T1000 (cell line): ENCODE data around the gene ENG.

Source experiments
- DNase-seq: peaks from one replicate; lab custom pipeline; 2025; ENCODE audit warnings: mixed read lengths; lab: John Stamatoyannopoulos, UW

Gene ENG

DNA sequence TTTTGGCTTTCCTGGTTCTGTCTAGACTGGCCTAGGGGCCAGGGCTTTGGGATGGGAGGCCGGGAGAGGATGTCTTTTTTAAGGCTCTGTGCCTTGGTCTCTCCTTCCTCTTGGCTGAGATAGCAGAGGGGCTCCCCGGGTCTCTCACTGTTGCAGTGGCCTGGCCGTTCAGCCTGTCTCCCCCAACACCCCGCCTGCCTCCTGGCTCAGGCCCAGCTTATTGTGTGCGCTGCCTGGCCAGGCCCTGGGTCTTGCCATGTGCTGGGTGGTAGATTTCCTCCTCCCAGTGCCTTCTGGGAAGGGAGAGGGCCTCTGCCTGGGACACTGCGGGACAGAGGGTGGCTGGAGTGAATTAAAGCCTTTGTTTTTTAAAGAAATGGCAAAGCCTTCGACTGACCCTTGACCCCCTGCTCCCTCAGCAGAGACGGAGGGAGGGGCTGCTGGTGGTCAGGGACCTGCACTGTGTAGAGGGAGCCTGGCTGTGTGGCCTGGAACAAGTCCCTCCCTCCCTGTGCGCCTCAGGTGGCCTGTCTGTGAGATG is 40.7 kb downstream of the ENG start:
- DNase-seq, result no peak

DNA sequence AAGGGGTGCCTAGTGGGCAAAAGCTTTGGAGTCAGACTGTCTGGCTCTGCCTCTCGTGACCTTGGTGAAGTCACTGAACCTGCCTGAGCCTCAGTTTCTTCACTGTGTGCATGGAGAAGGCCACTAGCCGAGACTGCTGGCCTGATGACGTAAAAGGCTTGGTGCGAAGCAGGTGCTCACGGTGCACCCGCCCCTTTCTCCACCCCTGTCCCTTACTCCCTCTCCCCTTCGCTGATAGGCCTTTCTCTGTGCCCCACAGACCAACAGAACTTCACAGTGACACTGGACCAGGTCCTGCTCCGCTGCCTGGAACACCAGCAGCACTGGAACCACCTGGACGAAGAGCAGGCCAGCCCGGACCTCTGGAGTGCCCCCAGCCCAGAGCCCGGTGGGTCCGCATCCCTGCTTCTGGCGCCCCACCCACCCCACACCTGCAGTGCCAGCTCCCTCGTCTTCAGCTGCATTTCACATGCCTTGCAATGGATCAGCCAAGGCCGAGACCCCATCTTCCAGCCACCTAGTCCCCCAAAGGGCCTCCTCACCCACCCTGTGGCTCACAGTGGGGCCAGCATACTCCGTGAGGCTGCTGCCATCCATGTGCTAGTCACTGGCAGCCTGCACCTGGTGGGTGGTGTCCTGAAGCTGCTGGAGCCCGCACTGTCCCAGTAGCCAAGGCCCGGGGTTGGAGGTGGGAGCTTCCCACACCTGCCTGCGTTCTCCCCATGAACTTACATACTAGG is 41.4 kb downstream of the ENG start:
- DNase-seq, result no peak

DNA sequence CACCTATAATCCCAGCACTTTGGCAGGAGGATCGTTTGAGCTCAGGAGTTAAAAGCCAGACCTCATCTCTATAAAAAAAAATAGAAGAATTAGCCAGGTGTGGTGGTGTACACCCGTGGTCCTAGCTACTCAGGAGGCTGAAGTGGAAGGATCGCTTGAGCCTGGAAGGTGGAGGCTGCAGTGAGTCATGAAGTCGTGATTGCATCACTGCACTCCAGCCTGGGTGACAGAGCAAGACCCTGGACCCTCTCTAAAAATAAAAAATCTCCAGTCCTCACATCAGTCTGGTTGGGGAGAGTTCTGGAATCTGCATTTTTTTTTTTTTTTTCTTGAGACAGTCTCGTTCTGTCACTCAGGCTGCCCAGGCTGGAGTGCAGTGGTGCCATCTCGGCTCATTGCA is 42.4 kb downstream of the ENG start:
- DNase-seq, result no peak

DNA sequence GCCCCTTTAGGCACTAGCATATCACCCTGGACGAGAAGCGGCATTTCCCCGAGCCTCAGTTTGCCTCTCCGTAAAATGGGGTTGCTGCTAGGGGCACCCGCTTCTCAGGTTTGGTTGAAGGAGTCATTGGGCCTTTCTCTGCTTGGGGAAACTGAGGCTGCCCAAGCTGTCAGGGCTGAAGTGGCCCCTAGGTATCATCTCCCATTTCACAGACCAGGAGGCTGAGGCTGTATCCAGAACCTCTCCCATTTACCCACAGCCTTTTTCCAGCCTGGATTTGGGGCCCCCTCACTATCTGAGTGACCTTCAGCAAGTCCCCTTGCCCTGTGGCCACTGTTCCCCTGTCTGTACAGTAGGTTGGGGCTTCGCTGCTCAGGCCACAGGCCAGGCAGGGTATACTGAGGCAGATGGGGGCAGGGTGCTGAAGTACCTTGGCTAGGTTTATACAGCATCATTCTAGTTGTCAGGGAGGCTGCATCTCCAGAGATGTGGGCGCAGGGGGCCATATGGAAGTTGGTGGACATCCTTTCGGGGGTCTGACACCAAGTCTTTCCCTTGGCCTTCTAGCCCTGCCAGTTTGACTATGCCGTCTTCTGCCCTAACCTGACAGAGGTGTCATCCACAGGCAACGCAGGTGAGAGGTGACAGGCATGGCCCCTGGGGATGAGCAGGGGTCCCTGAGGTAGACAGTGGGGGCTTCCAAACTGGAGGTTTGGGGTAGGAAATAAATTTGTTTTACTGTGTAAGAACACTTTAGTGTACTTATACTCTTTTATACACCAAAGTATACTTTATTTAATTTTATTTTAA is 43.9 kb downstream of the ENG start:
- no peak for DNase-seq

DNA sequence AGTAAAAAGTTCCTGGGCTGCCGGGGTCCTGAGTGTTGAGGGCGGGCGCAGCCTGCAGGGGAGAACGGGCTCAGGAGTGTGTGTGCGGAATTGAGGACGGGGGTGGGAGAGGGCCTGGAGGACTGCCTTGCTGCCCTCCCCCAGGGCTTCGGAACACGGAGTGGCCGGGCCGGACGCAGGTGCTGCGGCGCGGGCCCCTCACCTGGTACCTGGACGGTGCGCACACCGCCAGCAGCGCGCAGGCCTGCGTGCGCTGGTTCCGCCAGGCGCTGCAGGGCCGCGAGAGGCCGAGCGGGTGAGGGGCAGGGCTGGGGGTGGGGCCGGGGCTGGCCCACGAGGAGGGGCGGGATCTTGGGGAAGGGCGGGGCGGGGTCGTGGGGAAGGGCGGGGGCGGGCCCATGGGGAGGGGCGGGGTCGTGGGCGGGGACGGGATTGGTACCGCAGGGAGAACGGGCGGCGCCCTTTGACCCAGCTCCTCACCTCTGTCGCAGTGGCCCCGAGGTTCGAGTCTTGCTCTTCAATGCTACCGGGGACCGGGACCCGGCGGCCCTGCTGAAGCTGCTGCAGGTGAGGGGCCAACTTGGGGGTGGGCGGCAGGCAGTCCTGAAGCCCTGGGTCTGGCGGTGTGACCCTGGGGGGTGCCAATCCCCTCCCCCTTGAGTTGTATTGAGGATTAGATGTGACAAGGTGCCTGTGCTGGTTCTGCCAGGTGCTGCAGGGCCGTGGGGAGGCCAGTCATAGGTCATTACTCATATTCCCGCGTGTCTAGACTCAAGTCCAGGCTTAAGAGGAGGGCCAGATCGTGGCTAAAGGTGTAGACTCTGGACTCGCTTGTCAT is 44.7 kb downstream of the ENG start:
- DNase-seq, result no peak

DNA sequence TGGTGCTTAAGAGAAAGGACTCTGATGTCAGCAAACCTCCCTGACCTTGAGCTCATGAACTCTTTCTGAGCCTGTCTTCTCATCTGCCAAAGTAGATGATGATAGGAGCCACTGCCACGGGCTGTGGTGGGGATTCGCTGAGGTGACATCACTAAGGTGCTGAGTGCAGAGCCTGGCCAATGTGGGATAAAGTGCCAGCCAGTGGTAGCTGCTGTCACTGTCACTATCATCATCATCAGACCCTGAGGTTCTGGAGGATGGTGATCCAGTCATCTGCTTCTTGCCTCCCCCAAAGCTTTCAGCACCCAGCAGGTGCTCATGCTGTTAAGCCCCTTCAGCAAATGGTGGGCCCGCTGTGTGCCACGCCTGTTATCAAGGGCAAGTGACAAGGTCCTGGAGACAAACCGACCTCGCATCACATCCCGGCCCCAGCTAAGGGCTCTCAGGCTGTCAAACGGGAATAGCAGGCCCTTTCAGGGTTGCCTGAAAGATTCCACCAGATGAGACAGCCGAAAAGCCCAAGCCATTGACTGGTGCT is 45.4 kb downstream of the ENG start:
- no peak for DNase-seq

DNA sequence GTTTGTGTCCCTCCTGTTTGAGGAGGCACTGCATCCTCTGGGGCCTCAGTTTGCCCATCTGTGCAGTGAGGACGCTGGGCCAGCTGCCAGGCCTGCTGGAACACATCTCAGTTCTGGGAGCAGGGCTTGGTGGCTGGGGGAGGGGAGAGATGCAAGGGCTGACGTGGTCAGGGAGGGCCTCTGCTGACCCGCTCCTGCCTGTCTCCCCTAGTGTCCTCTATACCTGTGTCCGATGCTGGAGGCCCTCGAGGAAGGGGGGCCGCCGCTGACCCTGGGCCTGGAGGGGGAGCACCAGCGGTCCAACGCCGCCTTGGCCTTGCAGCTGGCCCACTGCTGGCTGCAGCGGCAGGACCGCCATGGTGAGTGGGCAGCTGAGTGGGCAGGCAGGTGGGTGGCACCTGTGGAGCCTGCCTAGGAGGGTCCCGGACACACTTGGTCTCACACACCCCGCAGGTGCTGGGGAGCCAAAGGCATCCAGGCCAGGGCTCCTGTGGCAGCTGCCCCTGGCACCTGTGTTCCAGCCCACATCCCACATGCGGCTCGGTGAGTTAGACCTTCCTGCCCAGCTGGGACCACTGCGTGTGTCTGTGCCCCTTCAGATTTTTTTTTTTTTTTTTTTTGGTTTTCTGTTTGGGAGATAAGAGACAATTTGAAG is 46.0 kb downstream of the ENG start:
- DNase-seq, result no peak

DNA sequence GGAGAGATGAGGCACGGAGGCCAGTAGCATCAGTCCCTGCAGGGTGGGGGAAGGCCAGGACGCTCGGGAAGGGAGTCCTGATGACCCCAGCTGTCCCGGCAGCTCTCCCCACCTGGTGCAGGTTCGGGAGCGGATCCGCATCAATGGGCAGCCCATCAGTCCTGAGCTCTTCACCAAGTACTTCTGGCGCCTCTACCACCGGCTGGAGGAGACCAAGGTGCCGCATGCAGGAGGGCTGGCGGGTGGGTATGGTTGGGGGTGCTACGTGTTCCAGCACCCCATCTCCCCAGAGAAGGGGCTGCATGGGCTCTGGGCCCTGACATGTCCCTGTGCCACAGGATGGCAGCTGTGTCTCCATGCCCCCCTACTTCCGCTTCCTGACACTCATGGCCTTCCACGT is 47.6 kb downstream of the ENG start:
- no peak for DNase-seq

DNA sequence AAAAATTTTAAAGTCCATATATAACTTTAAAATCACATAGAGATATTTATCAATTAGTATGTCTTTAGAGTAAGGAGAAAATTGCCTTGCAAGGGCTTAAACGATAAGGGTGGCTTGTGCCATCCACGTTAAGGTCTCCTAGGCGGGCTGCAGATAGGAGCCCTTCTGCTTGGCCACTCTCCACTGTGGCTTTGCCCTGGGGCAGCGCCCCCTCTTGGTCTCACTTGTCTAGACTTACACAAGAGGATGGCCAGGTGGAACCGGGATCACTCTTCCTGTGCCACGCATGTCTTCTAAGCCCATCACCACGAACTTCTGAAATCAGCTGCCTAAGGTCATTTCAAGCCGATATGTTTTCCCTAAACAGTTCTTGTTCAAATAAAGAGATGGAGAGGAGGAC is 48.8 kb downstream of the ENG start:
- no peak for DNase-seq

DNA sequence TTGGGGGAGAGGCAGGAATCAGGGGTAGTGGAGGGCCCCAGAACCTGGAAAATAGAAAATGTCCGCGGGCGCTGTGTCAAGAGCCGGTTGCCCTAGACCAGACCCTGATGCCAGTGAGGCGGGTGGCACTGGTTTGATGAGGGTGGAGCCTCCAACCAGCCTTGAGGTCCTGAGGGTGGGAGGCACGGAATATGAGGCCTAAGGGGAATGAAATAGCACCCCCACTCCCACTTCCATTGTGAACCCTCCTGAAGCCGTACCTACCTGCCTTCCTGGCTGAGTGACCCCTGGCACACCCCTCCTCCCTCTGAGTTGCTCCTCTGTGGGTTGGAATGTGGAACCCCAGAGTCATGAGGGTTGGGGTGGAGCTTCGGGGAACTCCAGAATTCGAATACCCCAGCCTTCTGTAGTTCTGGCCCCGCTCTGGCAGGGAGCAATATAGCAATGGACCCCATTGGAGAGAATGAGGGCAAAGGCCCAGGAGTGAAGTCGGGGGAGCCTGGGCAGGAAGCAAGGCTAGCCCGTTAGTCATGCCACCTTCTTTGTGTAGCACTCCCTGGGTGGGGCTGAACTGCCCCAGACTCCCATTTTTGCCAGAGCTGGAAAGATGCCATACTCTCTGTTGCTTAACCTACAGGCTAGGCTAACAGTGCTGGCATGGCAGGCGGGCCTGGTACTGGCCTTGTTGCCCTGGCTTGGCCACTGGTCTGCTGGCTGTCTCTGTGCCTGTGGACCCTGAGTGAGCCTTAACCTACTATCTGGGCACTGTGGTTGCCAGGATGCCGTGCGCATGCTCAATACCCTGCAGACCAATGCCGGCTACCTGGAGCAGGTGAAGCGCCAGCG is 50.7 kb downstream of the ENG start:
- DNase-seq, result peak; percentile 35

DNA sequence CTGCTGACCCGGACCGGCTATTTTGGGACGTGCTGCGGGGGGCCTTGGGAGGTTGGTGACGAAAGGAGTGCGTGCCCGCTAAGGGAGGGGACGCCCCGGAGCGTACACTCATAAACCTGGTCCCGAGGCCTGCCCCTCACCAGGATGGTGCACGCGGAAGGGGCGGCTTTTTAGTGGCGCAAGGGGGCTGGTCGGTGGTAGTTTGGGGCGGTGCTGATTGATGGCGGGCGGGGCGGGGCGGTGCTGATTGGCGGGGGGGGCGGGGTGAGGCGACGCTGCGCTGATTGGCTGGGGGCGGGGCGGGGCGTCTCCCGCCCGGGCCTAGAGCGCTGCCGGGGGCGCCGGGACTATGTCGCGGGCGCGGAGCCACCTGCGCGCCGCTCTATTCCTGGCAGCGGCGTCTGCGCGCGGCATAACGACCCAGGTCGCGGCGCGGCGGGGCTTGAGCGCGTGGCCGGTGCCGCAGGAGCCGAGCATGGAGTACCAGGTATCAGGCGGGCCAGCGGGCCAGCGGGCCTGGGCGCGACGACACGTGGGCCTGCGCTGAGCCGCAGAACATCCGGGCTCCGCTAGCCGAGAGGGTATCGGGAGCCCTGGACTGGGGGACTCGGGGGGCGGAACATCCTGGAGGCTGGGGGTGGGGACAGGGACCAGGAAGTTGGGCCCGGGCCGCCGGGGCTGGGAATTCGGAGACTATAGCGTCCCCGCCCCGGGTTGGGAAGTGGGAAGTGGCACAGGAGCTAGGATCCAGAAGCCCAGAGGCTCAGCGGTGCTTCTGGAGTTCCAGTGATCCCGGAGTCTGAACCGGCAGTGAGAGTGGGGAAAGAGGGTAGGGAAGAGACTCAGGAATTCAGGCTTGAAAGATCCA is 51.6 kb downstream of the ENG start, which contains the start of gene FPGS:
TSS of gene FPGS (plus strand) at position 307 of the 868 bp plus-strand sequence. CDS start at position 350, 43 bp downstream.
- peak; percentile 74 for DNase-seq

DNA sequence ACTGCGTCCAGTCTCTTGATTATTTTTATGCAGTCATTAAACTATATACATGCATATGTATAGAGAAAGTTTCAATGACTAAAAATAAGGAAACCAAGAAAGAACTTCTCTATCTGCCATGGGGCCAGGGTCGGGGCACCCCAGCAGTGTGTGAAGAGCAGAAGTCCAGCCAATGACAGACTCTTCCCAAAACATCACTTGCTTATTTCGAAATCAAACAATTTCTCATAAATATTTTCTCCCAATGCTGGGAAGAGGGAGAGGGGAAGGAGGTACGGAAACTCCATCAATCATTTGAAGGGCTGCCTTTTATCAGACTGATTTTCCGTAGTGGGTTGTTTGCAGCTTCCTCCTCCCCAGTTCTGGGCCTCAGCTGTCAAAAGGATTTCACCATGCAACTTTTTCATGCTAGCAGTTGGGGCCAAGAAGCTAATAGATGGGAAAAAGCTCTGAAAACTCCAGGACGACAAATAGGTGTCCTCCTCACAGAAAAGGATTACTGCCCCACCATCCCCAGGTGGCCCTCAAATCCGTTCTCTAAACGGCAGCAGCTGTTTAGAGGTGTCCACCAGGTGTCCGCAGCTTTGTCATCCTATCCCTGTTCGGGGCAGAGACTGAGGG is 52.4 kb downstream of the ENG start:
- no peak for DNase-seq

DNA sequence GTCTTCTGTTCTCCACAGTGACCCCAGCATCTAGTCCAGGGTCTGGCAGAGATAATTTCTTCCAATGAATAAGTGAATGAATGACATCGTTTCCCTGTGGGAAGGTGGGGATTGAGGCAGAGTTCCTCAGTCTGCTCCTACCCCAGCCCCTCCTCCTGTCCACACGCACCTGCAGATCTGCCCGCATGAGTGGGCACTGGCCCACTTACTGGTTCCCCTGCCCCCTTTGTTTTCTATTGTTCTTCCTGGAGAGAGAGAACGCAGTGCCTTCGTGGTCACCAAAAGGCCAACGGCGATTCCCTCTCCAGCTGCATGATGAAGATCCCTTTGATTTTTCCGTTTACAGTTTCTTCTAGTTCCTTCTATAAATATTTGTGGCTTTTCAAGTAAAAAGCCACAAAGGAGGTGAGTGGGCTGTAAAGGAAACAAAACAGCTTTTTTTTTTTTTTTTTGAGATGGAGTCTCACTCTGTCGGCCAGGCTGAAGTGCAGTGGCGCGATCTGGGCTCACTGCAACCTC is 57.5 kb downstream of the ENG start:
- DNase-seq, result no peak

DNA sequence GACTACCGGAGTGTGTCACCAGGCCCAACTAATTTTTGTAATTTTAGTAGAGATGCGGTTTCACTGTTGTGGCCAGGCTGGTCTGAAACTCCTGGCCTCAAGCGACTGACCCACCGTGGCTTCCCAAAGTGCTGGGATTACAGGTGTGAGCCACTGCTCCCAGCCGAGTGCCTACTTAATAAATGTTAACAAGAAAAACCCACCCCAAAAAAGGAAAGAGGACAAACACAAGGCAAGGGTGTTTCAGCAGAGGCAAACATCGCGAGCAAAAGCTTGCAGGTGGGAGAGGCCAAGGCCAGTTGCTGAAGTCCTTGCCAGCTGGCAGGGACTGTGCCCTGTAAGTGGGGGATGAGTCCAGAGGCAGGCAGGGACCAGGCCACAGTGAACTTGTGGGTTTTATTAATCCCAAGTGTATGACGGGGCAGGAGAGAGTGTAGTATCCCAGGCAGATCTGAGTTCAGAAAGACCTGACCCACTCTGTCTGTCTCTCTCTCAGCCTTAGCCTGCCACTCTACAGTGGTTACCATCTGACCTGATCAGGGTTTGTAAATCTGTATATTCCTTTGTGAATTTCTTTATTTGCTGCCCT is 58.1 kb downstream of the ENG start:
- DNase-seq, result no peak

DNA sequence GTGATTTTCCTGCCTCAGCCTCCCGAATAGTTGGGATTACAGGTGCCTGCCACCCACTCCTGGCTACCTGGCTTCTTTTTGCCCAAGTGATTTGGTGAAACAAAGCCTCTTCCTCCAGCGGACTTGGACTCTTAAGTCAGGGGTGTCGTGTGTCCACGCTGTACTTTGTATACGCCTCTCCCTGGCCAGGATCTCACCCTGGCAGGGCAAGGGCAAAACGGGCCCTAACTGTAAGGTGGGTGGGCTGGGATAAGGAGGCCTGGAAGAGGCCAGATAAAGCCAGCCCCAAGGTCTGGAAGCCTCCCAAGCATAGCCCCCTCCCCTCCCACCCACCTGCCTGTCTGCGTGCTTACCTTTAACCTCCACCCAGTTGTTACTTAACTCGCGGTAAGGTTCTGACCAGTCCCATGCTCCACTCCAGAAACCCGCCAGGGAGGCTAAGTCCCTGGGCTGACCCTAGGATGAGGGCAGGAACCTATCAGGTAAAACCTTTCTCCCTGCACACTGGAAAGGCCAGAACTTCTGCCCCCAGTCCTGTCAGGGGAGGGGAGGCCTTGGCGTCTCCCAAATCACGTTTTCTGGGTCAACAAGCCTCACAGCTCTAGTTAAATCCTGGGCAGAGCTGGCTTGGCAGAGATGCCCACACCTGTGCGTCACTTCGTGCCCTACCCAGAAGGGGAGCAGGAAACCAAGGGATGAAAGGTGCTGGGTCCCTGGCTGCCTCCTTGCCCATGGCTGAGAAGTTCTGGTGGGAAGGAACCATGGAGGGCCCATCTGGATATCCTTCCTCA is 60.3 kb downstream of the ENG start:
- DNase-seq, result no peak

DNA sequence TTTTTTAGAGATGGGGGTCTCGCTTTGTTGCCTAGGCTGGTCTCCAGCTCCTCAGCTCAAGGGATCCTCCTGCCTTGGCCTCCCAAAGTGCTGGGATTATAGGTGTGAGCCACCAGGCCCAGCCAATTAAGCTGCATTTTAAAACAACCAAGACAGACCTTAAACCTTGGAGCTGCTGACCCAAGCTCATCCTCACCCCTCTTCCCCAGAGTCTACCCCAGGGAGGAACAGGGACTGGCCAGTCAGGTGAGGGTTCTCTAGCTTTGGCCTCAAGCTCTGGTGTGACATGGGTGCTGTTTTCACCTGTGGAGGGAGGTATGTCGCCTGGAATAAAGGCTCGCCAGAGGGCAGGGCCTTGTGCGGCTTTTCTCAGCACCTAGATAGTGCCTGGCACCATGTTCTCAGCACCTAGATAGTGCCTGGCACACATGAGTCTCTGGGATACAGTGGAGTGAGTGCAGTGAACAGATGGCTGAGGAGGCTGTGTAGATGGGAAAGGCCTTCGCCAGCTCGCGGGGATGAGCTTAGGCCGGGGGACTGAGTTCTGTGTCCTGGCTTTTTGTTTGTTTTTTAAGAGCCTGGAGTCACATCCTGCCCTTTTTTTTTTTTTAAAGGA is 61.3 kb downstream of the ENG start:
- DNase-seq, result no peak

DNA sequence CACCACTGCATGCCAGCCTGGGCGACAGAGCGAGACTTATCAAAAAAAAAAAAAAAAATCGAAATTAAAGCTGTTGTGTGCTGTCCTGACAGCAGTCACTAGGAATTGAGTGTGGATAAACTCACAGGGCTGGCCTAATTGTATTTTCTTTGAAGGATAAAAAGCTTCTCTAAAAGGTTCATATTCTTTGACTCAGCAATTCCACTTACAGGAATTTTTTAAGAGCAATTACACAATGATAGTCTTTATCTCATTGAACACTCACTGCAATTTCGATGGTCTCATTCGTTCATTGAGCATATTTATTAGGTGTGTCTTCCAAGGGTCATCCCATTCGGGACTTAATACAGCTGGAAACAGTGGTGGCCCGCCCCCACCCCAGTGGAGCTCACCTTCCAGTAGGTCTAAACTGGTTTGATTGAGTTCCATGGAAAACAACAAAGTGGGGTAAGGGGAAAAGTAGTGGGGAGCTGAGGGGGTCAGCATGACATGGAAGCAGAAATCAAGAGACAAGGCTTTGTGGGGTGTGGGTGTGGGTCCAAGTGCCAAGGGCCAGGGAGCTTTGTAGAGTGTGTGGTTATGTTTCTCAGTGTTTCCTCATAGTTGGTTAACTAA is 61.9 kb downstream of the ENG start:
- no peak for DNase-seq
